ENCODE data around the gene PTGR1. TPM values are rescaled to one million over a fixed set of nuclear protein-coding genes. Genes with fewer than 3 reads are reported as not detected.

The PTGR1 gene
- total and polyA plus RNA-seq, 3 donors from 2014 or later: 20.9 to 26.6 (median 20.9) TPM

DNA sequence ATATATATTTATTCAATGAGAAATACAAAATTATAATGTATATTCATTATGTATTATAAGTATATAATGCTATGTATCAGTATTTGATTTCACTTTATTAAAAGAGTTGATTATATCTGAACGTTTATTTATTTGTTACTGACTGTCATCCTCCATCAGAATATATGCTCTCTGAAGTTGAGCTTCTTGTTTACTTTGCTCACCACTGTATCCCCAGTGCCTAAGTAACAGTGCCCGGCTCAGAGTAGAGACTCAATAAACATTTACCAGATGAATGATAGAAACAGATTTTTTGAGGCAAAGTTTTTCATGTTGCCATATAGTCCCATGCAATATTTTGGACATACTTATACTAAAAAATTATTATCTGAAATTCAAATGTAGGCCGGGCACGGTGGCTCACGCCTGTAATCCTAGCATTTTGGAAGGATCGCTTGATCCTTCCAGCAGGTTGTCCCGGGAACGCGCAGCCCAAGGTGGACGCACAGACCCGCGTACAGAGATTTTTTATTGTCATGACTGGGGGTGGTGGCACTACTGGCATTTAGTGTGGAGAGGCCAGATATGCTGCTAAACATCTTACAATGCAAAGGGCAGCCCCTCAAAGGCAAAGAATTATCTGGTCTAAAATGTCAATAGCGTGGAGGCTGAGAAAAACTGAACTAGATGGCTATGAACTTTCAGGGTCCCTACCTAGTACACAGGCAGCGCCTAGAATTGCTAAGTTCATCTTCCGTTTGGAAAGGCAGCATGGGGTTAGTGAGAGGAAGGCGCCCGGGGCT lies 30.9 kb upstream of the PTGR1 start:
- TF ChIP-seq, protein P1, sequence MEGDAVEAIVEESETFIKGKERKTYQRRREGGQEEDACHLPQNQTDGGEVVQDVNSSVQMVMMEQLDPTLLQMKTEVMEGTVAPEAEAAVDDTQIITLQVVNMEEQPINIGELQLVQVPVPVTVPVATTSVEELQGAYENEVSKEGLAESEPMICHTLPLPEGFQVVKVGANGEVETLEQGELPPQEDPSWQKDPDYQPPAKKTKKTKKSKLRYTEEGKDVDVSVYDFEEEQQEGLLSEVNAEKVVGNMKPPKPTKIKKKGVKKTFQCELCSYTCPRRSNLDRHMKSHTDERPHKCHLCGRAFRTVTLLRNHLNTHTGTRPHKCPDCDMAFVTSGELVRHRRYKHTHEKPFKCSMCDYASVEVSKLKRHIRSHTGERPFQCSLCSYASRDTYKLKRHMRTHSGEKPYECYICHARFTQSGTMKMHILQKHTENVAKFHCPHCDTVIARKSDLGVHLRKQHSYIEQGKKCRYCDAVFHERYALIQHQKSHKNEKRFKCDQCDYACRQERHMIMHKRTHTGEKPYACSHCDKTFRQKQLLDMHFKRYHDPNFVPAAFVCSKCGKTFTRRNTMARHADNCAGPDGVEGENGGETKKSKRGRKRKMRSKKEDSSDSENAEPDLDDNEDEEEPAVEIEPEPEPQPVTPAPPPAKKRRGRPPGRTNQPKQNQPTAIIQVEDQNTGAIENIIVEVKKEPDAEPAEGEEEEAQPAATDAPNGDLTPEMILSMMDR (IDR thresholded peaks at IDR 0.05): no peak
- TF ChIP-seq POLR2A (IDR thresholded peaks at IDR 0.05): no peak
- intact Hi-C loops (cut with DNase I; ENCODE audit: low total_unique reads): no loop called here
- H3K4me3 ChIP-seq: peak overlapping the region; percentile 89 to 97
- H3K4me1 ChIP-seq: peaks cover 17% of the 10 kb centered on the region
- no peaks in the 10 kb centered on the region for H3K36me3 ChIP-seq (ENCODE audit: low read depth, missing control alignments)
- DNase-seq: no peak
- peak overlapping the region; percentile 86 to 87 for H3K27ac ChIP-seq
- no peaks in the 10 kb centered on the region for H3K27me3 ChIP-seq
- H3K9me3 ChIP-seq: no peaks in the 10 kb centered on the region
- WGBS, 2 donors: 3 to 7% methylated on average over 17 of the region's 17 CpGs

DNA sequence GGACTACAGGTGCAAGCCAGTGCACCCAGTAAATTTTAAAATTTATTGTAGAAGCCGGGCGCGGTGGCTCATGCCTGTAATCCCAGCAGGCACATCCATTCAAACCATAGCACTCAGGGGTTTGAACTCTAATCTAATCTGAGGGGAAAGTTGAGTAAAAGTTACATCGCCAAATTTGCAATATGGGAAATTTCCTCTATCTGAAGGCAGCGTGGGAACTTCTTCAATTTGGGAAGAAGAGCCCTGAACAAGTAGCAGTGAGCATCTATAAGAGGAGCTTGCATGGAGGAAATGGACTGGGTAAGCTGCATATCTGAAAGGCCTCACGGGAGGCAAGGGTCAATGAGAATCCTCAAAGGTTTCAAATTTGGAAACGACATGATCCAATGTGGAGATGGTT lies 29.0 kb upstream of the PTGR1 start:
- no peaks in the 10 kb centered on the region for H3K9me3 ChIP-seq
- no peak overlapping the region for H3K4me3 ChIP-seq
- WGBS, 2 donors: 91 to 93% methylated on average over 7 of the region's 7 CpGs
- peaks cover 17% of the 10 kb centered on the region for H3K4me1 ChIP-seq
- H3K27me3 ChIP-seq: no peaks in the 10 kb centered on the region
- intact Hi-C loops (cut with DNase I; ENCODE audit: low total_unique reads): no loop called here
- no peaks in the 10 kb centered on the region for H3K36me3 ChIP-seq (ENCODE audit: low read depth, missing control alignments)
- TF ChIP-seq, protein P1 (IDR thresholded peaks at IDR 0.05): no peak
- TF ChIP-seq POLR2A (IDR thresholded peaks at IDR 0.05): no peak
- no peak for DNase-seq
- no peak overlapping the region for H3K27ac ChIP-seq

DNA sequence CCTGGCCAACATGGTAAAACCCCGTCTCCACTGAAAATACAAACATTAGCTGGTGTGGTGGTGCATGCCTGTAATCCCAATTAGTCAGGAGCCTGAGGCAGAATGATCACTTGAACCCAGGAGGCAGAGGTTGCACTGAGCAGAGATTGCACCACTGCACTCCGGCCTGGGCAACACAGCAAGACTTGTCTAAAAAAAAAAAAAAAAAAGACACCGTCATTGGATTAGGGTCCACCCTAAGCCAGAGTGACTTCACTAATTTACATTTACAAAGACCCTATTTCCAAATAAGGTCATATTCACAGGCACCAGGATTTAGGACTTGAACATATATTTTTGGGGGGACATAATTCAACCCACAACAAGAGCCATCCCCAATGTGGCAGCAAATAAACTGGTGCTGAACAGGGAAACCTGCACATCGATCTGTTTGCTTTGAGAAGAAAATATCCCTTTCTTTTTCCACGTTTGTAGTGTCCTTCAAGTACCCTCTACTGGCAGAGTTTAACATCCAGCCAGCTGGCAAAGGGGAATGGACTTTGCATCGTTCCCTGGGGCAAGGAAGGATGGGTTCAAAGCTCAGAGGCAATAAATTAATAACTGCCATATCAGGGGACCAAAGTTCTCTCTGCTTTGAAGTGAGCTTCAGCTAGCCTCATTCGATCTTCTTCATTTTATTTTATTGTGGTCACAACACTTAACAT lies 28.0 kb upstream of the PTGR1 start:
- no peaks in the 10 kb centered on the region for H3K9me3 ChIP-seq
- H3K4me3 ChIP-seq: no peak overlapping the region
- H3K36me3 ChIP-seq (ENCODE audit: low read depth, missing control alignments): no peaks in the 10 kb centered on the region
- WGBS, 2 donors: 72 to 77% methylated on average over 7 of the region's 7 CpGs
- peaks cover 11% of the 10 kb centered on the region for H3K4me1 ChIP-seq
- H3K27ac ChIP-seq: no peak overlapping the region
- no peaks in the 10 kb centered on the region for H3K27me3 ChIP-seq
- DNase-seq: no peak
- no peak for TF ChIP-seq POLR2A (IDR thresholded peaks at IDR 0.05)
- TF ChIP-seq, protein P1 (IDR thresholded peaks at IDR 0.05): no peak
- intact Hi-C loops (cut with DNase I; ENCODE audit: low total_unique reads): no loop called here

DNA sequence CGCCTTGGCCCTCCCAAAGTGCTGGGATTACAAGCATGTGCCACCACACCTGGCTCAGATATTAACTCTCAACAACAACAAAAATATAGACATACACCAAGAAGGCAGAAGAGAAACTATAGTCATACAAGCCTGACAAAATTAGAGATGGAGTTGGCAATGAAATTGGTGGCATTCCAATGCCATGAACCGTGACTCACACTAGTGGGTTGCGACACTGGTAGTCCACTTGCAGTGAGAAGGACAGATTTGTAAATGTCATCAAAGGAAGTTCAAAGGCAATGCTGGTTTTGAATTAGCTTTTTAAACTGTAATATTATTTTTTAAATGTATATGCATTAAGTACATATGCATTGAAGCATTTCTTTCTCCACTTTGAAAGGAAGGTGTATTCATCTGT lies 23.2 kb upstream of the PTGR1 start:
- no peak for DNase-seq
- TF ChIP-seq, protein P1 (IDR thresholded peaks at IDR 0.05): no peak
- no peak for TF ChIP-seq POLR2A (IDR thresholded peaks at IDR 0.05)
- no peaks in the 10 kb centered on the region for H3K36me3 ChIP-seq (ENCODE audit: low read depth, missing control alignments)
- no peak overlapping the region for H3K27ac ChIP-seq
- WGBS, 2 donors: 78 to 79% methylated on average over 3 of the region's 3 CpGs
- H3K9me3 ChIP-seq: no peaks in the 10 kb centered on the region
- no peaks in the 10 kb centered on the region for H3K27me3 ChIP-seq
- H3K4me1 ChIP-seq: no peaks in the 10 kb centered on the region
- no peak overlapping the region for H3K4me3 ChIP-seq
- intact Hi-C loops (cut with DNase I; ENCODE audit: low total_unique reads): no loop called here
